ENCODE results near the gene LRP5. TPM values are rescaled to one million over a fixed set of nuclear protein-coding genes. Genes with fewer than 3 reads are reported as not detected.
"Not testable (repeated sequence)": the region's sequence is repeated elsewhere in the genome, so short reads cannot be mapped to it uniquely, and the experiment has no call there.

LRP5 gene
- total RNA-seq, 1 experiment from 2014 or later = 14.2 TPM

GRCh38 chr11:68436985-68437926, 124.9 kb downstream of the LRP5 start:
- DNase-seq (ENCODE audit: extremely low read depth, low read depth) = peak; percentile 29

- no peak for DNase-seq (ENCODE audit: extremely low read depth, low read depth)
Observed at GRCh38 chr11:68437927-68438657, 125.7 kb downstream of the LRP5 start.

- DNase-seq (ENCODE audit: extremely low read depth, low read depth) = no peak
Observed at GRCh38 chr11:68438658-68439259, 126.4 kb downstream of the LRP5 start.

- DNase-seq (ENCODE audit: extremely low read depth, low read depth) = no peak
Observed at GRCh38 chr11:68439355-68440065, 127.1 kb downstream of the LRP5 start.

GRCh38 chr11:68440224-68440623, 127.8 kb downstream of the LRP5 start:
- no peak for DNase-seq (ENCODE audit: extremely low read depth, low read depth)

GRCh38 chr11:68441466-68442230, 129.3 kb downstream of the LRP5 start:
- DNase-seq (ENCODE audit: extremely low read depth, low read depth) = no peak

- no peak for DNase-seq (ENCODE audit: extremely low read depth, low read depth)
Observed at GRCh38 chr11:68442433-68442832, 130.0 kb downstream of the LRP5 start.

- no peak for DNase-seq (ENCODE audit: extremely low read depth, low read depth)
Observed at GRCh38 chr11:68444566-68444965, 132.2 kb downstream of the LRP5 start.

- no peak for DNase-seq (ENCODE audit: extremely low read depth, low read depth)
Observed at GRCh38 chr11:68445531-68446035, 133.2 kb downstream of the LRP5 start.

- no peak for DNase-seq (ENCODE audit: extremely low read depth, low read depth)
Observed at GRCh38 chr11:68446046-68446725, 133.8 kb downstream of the LRP5 start.

- peak; percentile 36 for DNase-seq (ENCODE audit: extremely low read depth, low read depth)
Observed at GRCh38 chr11:68447015-68447801, 134.8 kb downstream of the LRP5 start.

- not testable (repeated sequence) for DNase-seq (ENCODE audit: extremely low read depth, low read depth)
Observed at GRCh38 chr11:68447914-68448313, 135.5 kb downstream of the LRP5 start.

GRCh38 chr11:68448604-68449011, 136.2 kb downstream of the LRP5 start:
- DNase-seq (ENCODE audit: extremely low read depth, low read depth) = no peak

GRCh38 chr11:68449951-68450350, 137.6 kb downstream of the LRP5 start:
- DNase-seq (ENCODE audit: extremely low read depth, low read depth) = no peak

GRCh38 chr11:68450711-68451110, 138.3 kb downstream of the LRP5 start:
- DNase-seq (ENCODE audit: extremely low read depth, low read depth) = no peak

- no peak for DNase-seq (ENCODE audit: extremely low read depth, low read depth)
Observed at GRCh38 chr11:68454767-68455166, 142.4 kb downstream of the LRP5 start.

GRCh38 chr11:68455485-68455884, 143.1 kb downstream of the LRP5 start:
- DNase-seq (ENCODE audit: extremely low read depth, low read depth) = no peak

- DNase-seq (ENCODE audit: extremely low read depth, low read depth) = no peak
Observed at GRCh38 chr11:68457216-68457897, 145.0 kb downstream of the LRP5 start.

Data from NCI-H460 (cell line).